DMS79 treated with DMSO at 0.1 percent for 48 hours (cell line): ENCODE measurements around the gene EYA2.
"Not testable (repeated sequence)": the region's sequence is repeated elsewhere in the genome, so short reads cannot be mapped to it uniquely, and the experiment has no call there.

ENCODE experiments used
- DNase-seq: peaks from one replicate; lab custom pipeline; 2025; lab: John Stamatoyannopoulos, UW

Gene EYA2

GRCh38 chr20:47204850-47205122 is 310.1 kb downstream of the EYA2 start:
- DNase-seq: not testable (repeated sequence)

DNA sequence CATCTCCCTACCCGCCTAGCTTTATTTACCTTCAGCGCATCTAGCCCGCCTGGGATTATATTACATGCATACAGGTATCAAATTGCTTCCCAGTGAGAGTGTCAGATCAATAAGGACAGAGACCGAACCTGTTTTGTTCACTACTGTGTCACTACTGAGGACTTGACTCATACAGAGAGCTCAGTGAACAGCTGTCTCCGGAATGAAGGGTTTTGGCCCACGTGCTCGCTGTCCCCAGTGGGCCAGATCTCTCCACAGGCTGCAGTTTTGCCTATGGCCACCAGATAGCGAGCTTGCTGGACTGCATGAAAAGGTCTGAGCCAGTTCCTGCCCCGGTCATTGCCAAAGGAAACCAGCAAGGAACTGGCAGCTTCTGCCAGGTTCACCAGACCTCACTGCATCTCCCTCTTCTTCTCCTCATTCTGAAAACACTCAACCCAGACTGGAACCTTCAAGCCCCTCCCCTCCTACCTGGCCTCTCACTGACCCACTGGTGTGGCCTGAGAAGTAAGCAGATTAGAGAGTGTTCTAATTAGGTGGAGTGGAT is 311.0 kb downstream of the EYA2 start:
- no peak for DNase-seq

GRCh38 chr20:47206552-47206951 is 311.9 kb downstream of the EYA2 start:
- DNase-seq: not testable (repeated sequence)

DNA sequence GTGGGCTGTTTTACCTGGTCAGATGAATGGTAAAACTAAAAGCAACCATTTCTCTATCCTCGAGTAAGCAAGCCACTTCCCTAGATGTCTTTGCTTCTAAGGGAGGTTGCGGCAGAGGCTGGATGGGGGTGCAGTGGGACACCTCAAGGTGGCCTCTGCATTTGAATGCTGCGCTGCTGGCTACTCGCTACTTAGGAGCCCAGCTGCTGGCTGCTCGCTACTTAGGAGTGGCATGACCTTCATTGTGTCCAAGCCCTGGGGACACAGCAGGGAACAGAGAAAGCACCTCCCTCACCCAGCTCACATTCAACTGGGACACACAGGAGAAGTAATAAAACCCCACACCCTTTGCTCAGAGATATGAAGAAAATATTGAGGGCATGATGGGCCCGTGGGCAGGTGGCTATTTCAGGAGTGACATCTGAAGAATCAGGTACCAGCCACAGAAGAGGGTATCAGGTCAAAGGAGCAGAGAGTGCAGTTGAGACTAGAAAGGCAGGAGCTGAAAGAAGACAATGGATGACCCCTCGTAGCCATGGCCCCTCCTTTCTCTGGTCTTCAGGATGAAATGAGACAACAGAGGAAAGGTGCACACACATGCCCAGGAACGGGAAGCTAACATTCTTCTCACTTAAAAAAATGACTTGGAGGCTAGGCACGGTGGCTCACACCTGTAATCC is 312.5 kb downstream of the EYA2 start:
- no peak for DNase-seq

- no peak for DNase-seq
Observed at GRCh38 chr20:47208534-47209174, 314.0 kb downstream of the EYA2 start.

DNA sequence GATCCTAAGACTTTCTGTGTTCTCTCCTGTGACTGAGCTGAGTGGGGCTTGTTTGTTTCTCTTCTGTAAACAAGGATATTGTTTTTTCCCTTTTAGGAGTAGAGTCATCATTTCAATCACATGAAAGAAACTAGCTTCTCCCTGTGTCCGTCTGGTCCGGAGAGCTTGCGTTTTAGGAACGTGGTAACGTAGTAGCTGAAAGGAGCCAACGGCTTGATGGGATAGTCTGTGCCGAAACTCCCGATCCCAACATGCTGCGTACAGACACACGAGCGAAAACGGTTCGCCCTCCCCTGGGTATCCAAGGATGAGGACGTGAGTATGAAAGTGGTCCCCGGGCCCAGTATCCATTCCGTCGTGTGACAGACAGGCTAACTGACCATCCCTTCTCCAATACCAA is 315.3 kb downstream of the EYA2 start:
- DNase-seq: no peak

GRCh38 chr20:47210470-47210869 is 315.8 kb downstream of the EYA2 start:
- no peak for DNase-seq

DNA sequence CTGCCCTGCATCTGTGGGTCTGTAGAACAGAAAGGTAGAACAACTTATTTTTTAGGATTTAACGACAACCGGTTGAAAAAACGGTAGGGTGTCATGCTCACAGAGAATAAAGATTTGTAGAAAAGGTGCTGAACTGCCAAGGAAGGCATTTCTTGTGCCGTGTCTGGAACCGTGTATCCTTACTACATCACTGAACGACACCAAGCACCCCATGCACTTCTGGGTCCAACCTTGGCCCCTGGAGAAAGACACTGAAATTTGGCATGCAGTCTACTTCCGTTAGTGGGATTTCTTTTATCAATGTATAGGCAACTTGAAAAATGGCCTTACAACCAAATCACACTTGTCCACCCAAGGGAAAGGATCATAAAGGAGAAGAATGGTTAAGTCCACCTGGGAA is 316.4 kb downstream of the EYA2 start:
- no peak for DNase-seq

DNA sequence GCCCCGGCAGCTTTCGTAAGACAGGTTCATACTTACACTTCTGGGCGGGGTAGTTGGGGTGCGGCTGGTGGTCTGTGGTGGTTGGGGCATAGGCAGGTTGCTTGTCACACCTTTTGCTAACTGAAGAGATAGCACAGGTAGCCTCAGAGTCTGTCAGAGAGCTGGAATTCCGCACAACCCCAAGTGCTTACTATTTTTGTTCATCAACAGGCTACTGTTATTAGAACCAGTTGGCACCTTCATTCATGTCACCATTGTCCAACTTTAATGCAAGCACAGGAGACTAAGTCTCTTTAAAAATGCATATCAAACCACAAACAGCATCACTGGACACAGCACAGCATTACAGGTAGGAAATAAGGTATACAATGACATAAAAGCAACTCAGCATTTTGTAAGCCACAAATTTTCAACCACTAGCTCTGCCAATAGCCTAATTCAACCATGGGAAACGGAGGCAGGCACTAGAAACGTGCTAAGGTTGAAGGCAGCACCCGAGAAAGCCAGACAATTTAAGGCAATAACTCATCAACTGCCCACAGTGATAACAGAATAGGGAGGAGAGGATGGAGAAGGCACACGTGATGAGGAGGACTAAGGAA is 318.1 kb downstream of the EYA2 start:
- no peak for DNase-seq

- no peak for DNase-seq
Observed at GRCh38 chr20:47213966-47214365, 319.3 kb downstream of the EYA2 start.

DNA sequence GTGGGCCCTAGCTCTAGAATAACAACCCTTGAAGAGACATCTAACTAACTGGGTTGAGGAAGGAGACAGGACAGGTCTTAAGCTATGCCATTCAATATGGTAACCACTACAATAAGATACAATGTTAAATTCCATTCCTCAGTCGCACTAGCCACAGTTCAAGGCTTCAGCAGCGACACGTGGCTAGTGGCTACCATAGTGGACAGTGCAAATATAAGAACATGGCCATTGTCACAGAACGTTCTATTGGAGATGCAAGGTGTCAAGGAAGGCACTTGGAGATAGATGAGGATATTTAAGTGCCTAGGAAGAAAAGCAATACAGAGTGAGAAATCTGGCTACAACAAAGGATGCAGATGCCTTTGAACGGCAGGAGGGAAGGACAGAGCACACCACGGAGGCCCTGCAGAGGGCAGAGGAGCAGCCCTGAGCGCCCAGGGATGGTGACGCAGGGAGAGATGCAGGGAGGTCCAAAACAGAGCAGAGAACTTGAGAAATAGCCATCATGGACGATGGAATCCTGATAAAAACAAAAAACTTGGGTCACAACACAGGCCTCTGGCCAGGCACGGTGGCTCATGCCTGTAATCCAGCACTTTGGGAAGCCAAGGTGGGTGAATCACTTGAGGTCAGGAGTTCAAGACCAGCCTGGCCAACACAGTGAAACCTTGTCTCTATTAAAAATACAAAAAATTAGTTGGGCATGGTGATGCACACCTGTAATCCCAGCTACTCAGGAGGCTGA is 321.2 kb downstream of the EYA2 start:
- no peak for DNase-seq

GRCh38 chr20:47216819-47217410 is 322.3 kb downstream of the EYA2 start:
- no peak for DNase-seq

GRCh38 chr20:47217482-47218446 is 323.1 kb downstream of the EYA2 start:
- no peak for DNase-seq

DNA sequence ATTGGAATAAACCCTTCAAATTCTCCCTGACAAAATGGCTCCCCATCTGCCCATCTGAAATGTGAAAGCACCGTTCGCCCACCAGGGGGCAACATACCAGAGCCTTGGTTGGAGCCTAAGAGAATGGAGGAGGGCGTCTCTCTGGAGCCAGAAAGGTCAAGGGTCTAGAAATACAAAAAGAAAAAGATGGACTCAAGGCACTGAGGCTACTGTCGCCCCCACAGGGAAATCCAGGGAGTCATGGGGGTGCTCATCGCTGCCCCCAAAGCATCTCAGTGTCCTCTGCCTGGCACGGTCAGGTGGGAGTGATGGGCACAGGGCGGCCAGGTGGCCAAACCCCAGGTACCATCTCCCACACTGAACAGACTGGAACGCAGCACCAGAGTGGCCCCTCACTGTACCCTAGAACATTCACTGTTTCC is 325.5 kb downstream of the EYA2 start:
- no peak for DNase-seq

DNA sequence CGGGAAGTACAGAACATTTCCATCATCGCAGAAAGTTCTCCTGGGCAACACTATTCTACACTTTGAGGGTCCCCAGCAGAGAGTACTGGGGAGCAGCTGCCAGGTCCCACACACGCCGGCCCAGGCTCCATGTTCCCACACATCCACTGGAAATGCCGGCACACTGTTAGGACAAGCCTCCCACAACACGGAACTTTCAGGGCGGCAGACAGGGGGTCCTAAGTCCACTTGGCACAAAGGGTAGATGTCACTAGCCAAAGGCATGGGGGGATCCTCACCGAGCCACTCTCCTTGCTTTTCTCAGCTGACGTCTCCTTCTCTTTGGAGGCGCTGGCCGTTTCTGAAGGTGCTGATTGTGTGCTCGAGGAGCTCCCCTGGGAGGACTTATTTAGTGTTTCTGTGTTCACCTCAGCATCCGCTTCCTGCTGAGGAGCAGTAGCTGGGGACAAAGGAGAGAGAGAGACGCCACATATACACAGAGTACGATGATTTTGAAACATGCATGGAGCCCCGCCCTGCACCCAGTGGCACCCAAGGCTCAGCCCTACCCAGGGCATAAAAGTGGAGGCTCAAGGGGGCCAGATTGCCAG is 326.5 kb downstream of the EYA2 start:
- DNase-seq: no peak

GRCh38 chr20:47222468-47223119 is 328.0 kb downstream of the EYA2 start:
- no peak for DNase-seq

DNA sequence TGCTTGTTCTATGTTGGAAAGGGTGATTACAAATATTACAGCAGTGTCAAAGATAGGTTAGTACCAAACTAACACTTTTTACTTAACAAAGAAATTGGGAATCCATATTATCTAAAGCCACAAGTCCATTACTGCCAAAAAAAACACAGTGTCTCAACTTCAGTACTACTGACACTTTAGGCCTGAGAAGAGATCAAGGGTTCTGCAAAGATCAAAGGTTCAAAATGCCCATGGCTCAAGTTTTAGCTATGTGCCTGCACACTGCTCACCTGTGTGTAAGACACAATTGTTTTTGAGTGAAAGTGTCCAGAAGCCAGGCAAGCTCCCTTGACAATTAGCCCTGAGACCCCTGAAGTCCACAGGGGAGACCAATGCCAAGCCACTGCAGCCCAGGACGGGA is 329.3 kb downstream of the EYA2 start:
- DNase-seq: no peak

DNA sequence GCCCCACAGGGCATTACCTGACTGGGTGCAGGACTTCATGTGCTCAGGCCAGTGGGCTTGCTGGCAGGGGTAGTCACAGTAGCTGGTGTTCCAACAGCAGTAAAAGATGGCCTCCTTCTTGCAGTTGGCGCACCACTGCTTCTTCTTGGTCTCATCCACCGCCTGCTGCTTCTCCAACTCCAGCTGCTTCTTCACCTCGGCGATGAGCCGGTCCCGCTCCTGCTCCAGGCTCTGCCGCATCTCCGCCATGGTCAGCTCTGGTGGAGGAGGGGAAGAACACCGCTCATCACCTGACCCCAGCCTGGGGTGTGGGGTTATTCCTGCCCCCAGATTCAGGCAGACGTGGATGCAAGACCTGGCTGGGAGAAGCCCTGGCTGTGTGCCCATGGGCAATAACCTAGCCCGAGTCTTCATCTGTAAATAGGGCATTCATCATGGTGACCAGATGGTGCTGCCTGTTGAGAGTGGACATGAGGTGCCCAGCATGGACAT is 329.7 kb downstream of the EYA2 start:
- DNase-seq: no peak

DNA sequence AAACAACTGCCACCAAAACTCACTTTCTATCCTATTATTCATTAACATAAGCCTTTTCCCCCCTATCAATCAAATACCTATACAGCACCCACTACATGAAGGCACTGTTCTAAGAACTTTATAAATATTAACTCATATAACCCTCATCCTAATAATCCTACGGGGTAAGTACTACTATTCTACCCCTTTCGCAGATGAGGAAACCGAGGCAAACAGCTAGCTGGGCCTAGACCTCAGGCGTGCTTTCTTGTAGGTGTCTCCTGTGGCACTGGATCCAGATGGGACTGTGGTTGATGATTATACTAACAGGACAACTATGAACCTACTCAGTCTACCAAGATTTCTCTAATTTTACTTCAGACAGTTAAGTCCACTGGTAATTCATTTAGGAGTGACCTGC is 330.2 kb downstream of the EYA2 start:
- no peak for DNase-seq

- no peak for DNase-seq
Observed at GRCh38 chr20:47225458-47225857, 330.8 kb downstream of the EYA2 start.
